ENCODE data around the gene LARGE1.

The LARGE1 gene

GRCh38 chr22:33779243-33779642 lies 141.0 kb downstream of the LARGE1 start:
- no peak for TF ChIP-seq POLR2A (IDR thresholded peaks at IDR 0.05; ENCODE audit: low read depth, low read length)
- no peak for TF ChIP-seq PAX5 (IDR thresholded peaks at IDR 0.05; ENCODE audit: insufficient read depth, low read length, severe bottlenecking)
- TF ChIP-seq POLR2AphosphoS5 (IDR thresholded peaks at IDR 0.05; ENCODE audit: low read depth, low read length), result no peak
- TF ChIP-seq POU2F2 (IDR thresholded peaks at IDR 0.05; ENCODE audit: low read depth, low read length), result no peak
- no peak for TF ChIP-seq SPI1 (IDR thresholded peaks at IDR 0.05; ENCODE audit: low read depth, low read length)
- TF ChIP-seq TAF1 (IDR thresholded peaks at IDR 0.05; ENCODE audit: low read depth, low read length), result no peak
- FAIRE-seq (no peak), DNase-seq (ENCODE audit: insufficient read length, low spot score) (no peak)

GRCh38 chr22:33776491-33776890 lies 143.8 kb downstream of the LARGE1 start:
- DNase-seq (ENCODE audit: insufficient read length, low spot score) (no peak), FAIRE-seq (no peak)
- TF ChIP-seq POLR2AphosphoS5 (IDR thresholded peaks at IDR 0.05; ENCODE audit: low read depth, low read length), result no peak
- no peak for TF ChIP-seq TAF1 (IDR thresholded peaks at IDR 0.05; ENCODE audit: low read depth, low read length)
- TF ChIP-seq PAX5 (IDR thresholded peaks at IDR 0.05; ENCODE audit: insufficient read depth, low read length, severe bottlenecking), result no peak
- no peak for TF ChIP-seq POU2F2 (IDR thresholded peaks at IDR 0.05; ENCODE audit: low read depth, low read length)
- no peak for TF ChIP-seq SPI1 (IDR thresholded peaks at IDR 0.05; ENCODE audit: low read depth, low read length)
- TF ChIP-seq POLR2A (IDR thresholded peaks at IDR 0.05; ENCODE audit: low read depth, low read length), result no peak

DNA sequence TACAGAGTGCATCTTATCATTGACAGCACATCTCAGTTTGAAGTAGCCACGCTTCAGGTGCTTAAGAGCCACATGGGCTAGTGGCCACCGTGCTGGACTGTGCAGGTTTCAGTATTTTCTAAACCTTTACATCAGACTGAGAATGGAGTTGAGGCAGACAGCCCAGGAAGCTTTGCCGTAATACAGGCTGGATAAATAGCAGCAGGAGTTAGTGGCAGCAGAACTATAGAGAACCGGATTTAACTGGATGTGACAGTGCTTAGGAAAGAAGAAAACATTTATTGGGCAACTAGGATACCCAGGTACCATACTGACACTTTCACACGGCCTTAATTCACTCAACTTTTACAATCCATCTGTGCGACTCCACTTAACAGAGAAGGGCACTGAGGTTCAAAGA lies 145.5 kb downstream of the LARGE1 start:
- FAIRE-seq (no peak), DNase-seq (ENCODE audit: insufficient read length, low spot score) (no peak)
- TF ChIP-seq PAX5 (IDR thresholded peaks at IDR 0.05; ENCODE audit: insufficient read depth, low read length, severe bottlenecking), result no peak
- TF ChIP-seq POLR2AphosphoS5 (IDR thresholded peaks at IDR 0.05; ENCODE audit: low read depth, low read length), result no peak
- no peak for TF ChIP-seq POLR2A (IDR thresholded peaks at IDR 0.05; ENCODE audit: low read depth, low read length)
- TF ChIP-seq POU2F2 (IDR thresholded peaks at IDR 0.05; ENCODE audit: low read depth, low read length), result no peak
- no peak for TF ChIP-seq TAF1 (IDR thresholded peaks at IDR 0.05; ENCODE audit: low read depth, low read length)
- no peak for TF ChIP-seq SPI1 (IDR thresholded peaks at IDR 0.05; ENCODE audit: low read depth, low read length)

- no peak for FAIRE-seq
- no peak for DNase-seq (ENCODE audit: insufficient read length, low spot score)
- TF ChIP-seq SPI1 (IDR thresholded peaks at IDR 0.05; ENCODE audit: low read depth, low read length), result no peak
These were observed 147.5 kb downstream of the LARGE1 start for GRCh38 chr22:33772745-33773144.

DNA sequence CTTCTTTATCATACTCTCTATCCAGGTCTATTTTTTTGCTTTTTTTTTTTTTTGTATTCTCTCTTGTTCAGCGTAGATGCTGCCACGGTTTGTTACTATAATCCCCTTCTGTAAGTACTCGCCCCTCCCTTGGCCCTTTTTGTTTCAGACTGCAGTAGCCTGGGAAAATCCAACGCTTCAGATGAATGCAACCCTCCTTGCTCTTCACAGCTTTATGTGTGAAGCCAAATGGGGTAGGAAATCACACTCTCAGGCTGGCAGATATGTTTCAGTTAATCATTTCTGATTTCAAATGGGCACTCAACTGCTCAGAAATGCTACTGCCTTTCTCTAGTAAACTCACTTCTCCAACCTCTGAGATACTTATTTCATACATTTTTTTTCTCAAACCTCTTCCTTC lies 149.1 kb downstream of the LARGE1 start:
- TF ChIP-seq POLR2AphosphoS5 (IDR thresholded peaks at IDR 0.05; ENCODE audit: low read depth, low read length) (no peak), POLR2A (IDR thresholded peaks at IDR 0.05; ENCODE audit: low read depth, low read length) (no peak), SPI1 (IDR thresholded peaks at IDR 0.05; ENCODE audit: low read depth, low read length) (no peak), POU2F2 (IDR thresholded peaks at IDR 0.05; ENCODE audit: low read depth, low read length) (no peak), PAX5 (IDR thresholded peaks at IDR 0.05; ENCODE audit: insufficient read depth, low read length, severe bottlenecking) (no peak), TAF1 (IDR thresholded peaks at IDR 0.05; ENCODE audit: low read depth, low read length) (no peak)
- no peak for FAIRE-seq

DNA sequence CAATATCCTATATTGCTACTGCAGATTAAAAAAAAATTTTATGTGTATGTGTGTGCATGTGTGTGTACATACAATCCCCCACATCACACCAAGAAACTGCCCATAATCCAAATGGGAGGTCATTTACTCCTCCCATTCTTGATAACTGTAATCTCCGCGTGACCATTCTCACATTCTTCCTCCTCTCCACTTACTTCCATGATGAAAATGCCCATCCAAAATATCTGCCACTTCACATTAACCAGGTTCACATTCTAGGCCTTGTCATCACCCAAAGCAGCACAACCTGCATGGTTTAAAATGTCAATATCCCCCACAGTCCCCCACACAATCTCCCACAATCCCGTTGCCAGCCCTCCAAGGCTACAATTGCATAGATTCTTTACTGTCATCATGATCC lies 149.6 kb downstream of the LARGE1 start:
- FAIRE-seq (no peak), DNase-seq (ENCODE audit: insufficient read length, low spot score) (no peak)
- TF ChIP-seq TAF1 (IDR thresholded peaks at IDR 0.05; ENCODE audit: low read depth, low read length) (no peak), PAX5 (IDR thresholded peaks at IDR 0.05; ENCODE audit: insufficient read depth, low read length, severe bottlenecking) (no peak), SPI1 (IDR thresholded peaks at IDR 0.05; ENCODE audit: low read depth, low read length) (no peak), POLR2A (IDR thresholded peaks at IDR 0.05; ENCODE audit: low read depth, low read length) (no peak), POU2F2 (IDR thresholded peaks at IDR 0.05; ENCODE audit: low read depth, low read length) (no peak), POLR2AphosphoS5 (IDR thresholded peaks at IDR 0.05; ENCODE audit: low read depth, low read length) (no peak)

More for the DNA sequence above, 149.1 kb downstream of the LARGE1 start:
- no peak for DNase-seq (ENCODE audit: insufficient read length, low spot score)

- FAIRE-seq (no peak), DNase-seq (ENCODE audit: insufficient read length, low spot score) (no peak)
- TF ChIP-seq SPI1 (IDR thresholded peaks at IDR 0.05; ENCODE audit: low read depth, low read length) (no peak), PAX5 (IDR thresholded peaks at IDR 0.05; ENCODE audit: insufficient read depth, low read length, severe bottlenecking) (no peak), POLR2A (IDR thresholded peaks at IDR 0.05; ENCODE audit: low read depth, low read length) (no peak)
These were observed 154.2 kb downstream of the LARGE1 start for GRCh38 chr22:33766091-33766490.

DNA sequence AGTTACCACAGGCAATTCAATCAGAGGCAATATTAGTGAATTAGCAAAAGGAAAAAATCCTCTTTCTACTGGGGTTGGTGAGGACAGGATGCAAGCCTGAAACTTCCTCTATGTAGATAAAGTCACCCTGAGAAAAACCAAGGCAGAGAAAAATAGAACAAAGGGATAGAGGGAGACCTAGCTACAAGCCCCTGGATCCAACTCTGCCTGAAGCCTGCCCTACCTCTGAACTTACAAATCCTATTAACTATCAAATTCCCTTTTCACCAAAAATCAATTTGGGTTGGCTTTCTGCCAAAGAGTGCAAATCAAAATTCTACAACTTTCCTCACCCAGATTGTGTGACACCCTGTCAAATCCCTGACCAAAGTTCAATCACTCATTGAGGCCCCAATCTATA lies 161.3 kb downstream of the LARGE1 start:
- no peak for TF ChIP-seq POLR2A (IDR thresholded peaks at IDR 0.05; ENCODE audit: low read depth, low read length)
- FAIRE-seq (no peak), DNase-seq (ENCODE audit: insufficient read length, low spot score) (no peak)

DNA sequence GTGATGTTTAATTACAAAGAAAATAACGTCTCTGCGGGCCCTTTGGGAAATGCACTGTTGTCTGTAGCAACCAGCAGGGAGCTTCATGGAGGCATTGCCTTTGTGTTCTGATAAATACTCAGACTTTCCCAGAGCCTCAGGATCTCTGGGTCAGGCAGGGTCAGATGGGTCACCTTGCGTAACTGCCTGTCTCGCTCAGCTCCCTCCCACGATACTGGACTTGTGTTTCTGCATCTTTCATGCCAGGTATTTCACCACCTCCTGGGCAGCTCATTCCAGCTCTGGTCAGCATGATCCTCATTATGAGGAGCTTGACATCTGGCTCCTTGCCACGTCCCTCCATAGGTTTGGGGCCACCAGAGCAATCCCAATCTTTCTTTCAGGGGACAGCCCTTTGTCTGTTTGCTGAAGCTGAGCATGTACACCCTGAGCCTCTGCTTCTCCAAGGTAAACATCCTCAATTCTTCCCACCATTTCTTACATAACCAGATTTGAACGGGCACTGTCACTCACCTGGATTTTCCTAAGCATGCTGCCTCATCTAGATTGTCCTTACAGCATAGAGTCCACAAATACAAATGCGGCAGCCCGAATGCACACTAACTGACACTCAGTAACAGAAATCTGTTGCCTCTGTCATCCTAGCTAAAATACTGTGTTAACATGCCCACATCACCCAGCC lies 162.3 kb downstream of the LARGE1 start:
- DNase-seq (ENCODE audit: insufficient read length, low spot score) (no peak), FAIRE-seq (no peak)
- TF ChIP-seq TAF1 (IDR thresholded peaks at IDR 0.05; ENCODE audit: low read depth, low read length) (no peak), POU2F2 (IDR thresholded peaks at IDR 0.05; ENCODE audit: low read depth, low read length) (no peak), SPI1 (IDR thresholded peaks at IDR 0.05; ENCODE audit: low read depth, low read length) (no peak), POLR2AphosphoS5 (IDR thresholded peaks at IDR 0.05; ENCODE audit: low read depth, low read length) (no peak), POLR2A (IDR thresholded peaks at IDR 0.05; ENCODE audit: low read depth, low read length) (no peak)

- FAIRE-seq (no peak), DNase-seq (ENCODE audit: insufficient read length, low spot score) (no peak)
- TF ChIP-seq SPI1 (IDR thresholded peaks at IDR 0.05; ENCODE audit: low read depth, low read length) (no peak), POLR2A (IDR thresholded peaks at IDR 0.05; ENCODE audit: low read depth, low read length) (no peak), PAX5 (IDR thresholded peaks at IDR 0.05; ENCODE audit: insufficient read depth, low read length, severe bottlenecking) (no peak), POLR2AphosphoS5 (IDR thresholded peaks at IDR 0.05; ENCODE audit: low read depth, low read length) (no peak), POU2F2 (IDR thresholded peaks at IDR 0.05; ENCODE audit: low read depth, low read length) (no peak), TAF1 (IDR thresholded peaks at IDR 0.05; ENCODE audit: low read depth, low read length) (no peak)
These were observed 163.1 kb downstream of the LARGE1 start for GRCh38 chr22:33757041-33757801.
